MV-4-11 (cell line): Measurements from ENCODE around the gene GABRA4.

ENCODE experiments used
- DNase-seq: peaks from one replicate; lab custom pipeline; 2025; lab: John Stamatoyannopoulos, UW

Gene GABRA4

DNA sequence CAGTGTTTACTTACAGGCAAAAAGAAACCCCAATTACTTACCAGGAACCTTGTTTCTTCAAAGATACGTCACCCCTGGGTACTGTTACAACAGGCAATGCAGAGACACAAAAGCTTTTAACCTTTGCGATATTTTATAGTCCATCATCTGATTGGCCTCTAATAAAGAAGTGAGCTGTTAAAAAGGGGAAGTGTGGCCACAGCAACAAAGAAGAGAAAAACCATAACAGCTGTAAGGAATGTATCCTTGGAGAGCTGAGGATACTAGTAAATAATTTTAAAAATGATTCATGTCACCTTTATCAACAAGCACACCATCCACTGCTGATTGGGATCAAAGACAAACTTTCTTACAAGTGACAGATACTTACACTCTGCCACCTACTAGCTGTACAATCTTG is 14.1 kb downstream of the GABRA4 start:
- DNase-seq = peak; percentile 76

DNA sequence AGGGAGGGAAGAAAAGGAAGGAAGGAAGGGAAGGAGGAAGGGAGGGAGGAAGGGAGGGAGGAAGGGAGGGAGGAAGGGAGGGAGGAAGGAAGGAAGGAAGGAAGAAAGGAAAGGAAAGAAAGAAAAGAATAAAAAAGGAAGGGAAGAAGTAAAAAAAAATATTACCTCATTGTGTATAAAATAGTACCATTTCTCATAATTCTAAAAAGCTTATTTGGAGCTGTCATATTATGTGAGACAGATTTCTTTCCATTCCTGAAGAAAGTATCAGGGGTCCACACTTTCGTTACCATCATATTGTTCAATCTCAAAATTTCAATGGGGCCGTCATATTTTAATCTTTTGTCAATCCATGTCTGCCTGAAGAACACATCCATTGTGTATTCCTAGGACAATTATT is 16.1 kb downstream of the GABRA4 start:
- DNase-seq = no peak

DNA sequence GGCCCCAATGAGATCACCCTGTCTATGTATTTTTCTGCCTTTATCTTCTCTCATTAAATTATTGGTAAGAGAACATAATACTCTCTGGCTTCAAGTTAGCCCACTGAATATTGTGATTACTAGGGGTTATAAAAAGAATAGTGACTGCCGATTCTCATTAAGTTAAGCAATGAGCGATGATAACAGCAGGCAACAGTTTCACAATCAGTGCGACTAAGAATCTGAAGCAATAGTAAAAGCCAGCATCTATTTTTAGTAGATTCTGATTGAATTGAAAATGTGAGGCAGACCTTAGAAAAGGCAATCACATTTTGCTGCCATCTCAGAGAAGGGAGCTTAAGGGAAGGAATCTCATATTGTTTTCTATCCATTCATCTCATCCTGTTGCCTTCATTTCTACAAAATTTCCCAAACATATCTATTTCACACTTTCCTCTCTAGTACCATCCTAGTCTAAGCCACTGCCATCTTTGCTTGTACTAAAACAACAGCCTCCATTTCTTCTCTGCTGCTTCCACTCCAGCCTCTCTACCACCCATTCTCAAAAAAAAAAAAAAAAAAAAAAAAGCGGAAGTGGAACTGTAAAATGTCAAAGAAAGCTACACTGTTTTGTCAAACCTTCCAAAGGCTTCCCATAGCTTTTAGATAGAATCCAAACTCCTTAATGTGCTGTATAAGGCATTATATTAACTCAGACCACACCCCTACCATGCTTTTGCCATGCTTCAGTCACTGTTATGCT is 17.4 kb downstream of the GABRA4 start:
- DNase-seq = peak; percentile 82

DNA sequence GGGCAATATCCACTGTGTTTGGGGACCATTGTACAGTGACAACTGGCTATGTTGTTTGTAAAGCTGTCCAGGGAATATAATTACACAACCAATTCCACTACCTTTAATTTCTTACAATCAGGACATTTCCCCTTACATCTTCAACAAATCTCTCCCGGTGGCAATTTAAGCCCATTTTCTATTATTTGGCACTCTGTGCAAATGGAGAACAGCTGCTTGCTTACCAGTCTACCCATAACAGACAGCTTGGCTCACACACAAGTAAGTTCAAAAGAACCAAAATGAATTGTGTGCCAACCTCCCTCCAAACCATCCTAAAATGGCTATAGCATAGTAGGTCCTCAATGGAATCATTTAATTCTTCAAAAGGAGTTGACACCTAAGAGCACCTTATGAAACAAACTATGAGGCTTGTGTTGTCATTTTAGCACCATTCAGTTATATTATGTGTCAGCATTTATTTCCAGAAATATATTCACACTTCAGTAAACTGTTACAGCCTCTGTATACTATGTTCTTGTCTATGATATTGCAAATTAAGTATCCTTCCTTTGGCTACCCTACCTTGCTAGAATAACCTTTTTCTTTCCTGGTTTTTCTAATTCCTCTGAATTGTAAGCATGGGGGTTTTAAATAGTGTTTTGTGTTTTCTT is 18.4 kb downstream of the GABRA4 start:
- no peak for DNase-seq

DNA sequence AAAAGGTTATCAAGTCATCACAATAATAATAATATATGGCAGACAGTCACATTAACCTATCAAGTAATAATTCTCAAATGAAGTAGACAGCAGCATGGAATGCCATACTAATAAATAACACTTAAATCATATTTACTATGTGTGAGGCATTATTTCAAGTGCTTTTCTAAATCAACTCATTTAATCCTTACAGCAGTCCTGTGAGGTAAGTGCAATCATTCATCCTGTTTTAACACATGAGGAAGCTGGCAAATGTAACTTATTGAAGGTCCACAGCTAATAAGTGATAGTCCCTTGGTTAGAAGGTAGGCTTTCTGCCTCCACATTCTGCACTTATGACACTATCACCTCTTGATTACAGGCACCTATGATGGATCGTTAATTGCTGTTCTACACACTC is 24.5 kb downstream of the GABRA4 start:
- no peak for DNase-seq

DNA sequence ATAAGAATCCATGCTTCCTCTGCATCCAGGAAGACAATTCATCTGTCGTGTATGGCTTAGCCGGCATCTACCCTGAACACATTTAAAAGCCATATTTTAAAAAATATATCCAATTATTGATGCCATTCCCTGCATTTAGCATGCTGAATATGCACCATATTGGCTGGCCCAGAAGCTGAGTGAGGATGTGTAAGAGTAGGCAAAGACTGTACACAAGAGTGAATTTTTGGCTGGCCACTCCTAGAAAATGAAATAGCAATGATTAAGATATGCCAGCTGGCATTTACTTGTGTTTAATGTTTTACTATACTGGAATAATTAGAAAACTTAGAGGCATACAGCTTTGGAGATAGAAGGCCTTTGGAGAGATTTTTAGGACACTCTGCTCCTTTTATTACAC is 25.8 kb downstream of the GABRA4 start:
- no peak for DNase-seq

DNA sequence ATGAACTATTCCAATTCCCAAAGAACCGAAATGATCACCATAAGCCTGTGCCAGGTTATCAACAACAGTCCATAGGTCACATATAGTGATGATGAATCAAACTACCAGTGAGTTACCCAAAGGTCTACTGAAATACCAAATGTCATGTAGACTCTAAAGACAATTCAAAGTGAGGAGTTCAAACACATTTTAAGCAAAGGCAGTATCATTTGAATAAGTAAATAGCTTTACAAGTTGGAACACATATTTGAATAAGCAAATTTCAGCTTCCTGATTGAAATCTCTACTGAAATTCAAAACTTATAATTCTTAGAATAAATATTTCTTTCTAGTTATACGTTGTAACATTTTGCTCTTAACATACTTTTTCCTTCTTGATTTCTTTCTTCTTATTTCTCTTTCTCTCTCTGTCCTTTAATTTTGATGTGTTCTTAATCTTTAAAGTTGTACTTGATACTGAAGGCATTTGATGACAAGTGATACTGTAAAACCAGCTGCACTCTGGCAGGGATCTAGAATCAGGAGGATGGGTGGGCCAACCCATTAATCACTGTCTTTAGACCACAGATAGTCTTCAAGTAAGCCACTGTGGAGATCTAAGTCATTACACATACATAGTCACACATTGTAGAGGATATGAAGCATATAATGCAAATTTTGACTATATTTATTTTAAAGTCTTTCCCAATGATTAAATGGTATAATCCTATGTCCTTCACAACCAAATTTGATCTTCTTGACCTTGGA is 34.5 kb downstream of the GABRA4 start:
- no peak for DNase-seq

DNA sequence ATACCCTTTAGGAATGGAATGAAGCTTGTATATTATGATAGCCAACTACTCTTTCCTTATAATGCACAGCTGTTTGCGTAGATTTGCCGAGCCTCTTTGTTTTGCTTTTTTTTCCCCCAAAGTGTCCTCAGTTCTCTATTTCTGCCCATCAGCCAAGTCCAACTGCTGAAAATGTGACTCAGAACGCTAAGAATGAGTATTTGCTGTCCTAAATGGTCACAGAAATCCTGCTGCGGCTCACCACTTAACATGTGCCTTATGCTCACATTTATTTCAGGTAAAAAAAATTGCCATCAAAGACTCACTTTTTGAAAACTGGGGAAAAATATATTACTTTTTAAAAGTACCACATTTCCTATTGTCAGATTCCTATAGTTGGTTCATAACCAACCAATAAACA is 36.9 kb downstream of the GABRA4 start:
- no peak for DNase-seq

DNA sequence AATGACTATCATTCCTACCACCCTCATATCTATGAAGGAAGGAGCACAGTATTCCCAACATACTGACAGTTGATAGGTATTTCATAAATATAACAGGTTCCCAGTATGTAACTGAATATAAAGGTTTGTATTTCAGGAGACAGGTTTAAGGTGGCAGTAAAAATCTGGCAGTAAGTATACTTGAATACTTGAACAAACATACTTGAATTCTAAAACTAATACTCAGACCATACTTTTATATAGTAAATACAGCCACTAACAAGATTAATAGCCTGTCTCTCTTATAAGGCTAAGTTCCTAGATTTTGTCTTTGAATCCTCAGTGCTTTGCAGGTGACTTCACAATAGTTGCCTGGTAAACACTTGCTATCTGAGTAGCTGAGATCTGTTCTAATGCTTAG is 37.8 kb downstream of the GABRA4 start:
- no peak for DNase-seq

DNA sequence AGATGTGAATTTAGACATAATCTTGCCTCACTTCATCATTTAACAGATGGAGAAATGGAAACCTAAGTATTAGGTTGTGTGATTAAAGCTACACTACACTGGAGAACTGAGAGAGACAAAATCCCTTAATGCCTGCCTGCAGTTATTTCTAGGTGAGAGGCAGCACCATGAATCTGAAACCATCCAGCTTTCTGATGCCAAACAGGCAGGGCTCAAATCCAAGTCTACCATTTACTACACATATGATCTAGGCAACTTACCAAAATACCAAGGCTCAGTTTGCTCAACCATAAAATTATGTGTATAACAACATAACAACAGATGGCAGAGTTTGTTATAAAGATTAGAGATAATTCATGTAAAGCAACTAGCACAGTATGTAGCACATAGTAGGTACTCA is 38.7 kb downstream of the GABRA4 start:
- no peak for DNase-seq

DNA sequence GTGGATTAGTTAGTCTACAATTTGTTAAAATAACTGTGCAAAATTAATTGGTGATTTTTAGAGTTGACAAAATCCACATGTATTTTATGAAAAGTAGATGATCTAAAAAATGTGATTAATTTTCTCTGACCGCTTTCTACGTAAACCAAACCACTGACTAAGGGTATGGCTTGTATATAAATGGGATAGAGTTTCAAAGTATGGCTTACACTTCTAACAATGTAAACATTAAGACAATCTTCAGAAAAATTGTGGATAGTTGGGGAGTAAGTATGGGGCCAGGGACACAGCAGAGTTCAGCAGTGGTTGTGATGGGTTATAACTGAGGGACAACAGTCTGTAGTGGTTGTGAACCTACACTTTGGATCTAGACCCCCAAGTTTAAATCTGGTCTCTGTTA is 39.8 kb downstream of the GABRA4 start:
- no peak for DNase-seq

DNA sequence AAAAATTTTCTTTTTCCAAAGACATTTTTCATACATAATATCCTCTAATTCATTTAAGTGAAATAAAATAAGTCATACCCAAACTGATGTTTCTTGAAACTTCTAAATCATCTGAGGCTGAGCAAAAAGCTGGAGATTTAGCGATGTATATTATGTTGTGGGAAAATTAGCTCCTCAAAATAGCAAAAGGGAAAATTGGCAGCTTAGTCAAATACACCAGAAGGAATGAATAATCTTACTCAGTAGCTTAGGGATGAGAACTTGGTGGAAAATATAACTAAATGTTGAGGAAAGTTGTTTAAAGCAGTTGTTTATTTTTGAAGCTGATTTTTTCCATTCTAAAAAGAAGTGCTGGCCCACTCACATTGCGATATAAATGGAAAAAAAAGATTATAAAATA is 40.9 kb downstream of the GABRA4 start:
- no peak for DNase-seq

DNA sequence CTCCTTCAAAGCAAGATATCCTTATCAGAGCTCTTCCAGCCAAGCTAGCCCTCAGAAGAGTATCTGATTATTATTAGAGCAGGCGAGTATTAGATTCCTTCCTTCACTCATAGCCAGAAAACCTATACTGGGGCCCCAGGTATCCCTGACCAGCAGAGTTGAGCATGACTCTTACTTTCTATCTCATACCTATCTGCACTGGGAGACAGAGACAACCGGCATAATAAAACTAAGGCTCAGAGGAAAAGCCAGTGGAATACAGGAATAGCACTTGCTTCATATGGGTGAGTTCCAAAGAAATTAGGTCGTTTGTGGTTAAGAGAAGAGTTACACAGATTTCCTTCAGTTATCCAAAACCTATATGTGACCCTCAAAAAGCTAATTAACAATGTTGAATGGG is 42.6 kb downstream of the GABRA4 start:
- DNase-seq = no peak

DNA sequence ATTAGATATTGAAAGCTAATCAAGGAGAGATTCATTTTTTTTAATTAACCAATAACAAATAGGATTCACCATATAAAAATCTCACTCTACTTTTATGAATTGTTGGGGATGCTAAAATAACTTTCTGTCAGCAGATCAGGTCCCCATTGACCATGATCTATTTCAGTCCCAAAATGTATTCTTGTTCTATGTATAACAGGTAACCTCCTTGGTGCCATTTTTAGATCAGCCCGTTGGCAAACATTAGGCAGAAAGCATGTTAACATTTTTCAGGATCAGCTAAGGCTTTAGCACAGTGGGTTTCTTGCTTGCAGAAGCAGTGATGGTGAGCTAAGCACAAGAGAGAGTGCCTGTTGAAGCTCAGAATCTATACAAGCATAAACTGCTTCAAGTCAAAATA is 43.6 kb downstream of the GABRA4 start:
- DNase-seq = no peak

DNA sequence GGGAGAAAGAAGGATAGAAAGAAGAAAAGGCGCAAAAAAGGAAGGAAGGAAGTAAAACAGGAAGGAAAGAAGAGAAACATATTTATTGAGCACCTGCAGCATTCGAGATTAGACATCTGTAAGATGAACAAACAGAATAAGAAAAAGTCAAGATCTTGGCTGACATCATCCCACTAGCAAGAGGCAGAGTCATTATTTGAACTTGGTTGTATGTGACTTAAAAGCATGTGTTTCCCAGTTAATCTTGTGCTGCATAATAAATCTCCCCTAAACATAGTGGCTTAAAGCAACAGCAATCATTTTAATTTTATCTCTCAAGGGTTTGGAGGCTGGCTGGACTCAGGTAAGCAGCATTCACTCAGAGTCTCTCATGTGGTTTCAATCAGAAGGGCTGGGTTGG is 45.8 kb downstream of the GABRA4 start:
- no peak for DNase-seq

DNA sequence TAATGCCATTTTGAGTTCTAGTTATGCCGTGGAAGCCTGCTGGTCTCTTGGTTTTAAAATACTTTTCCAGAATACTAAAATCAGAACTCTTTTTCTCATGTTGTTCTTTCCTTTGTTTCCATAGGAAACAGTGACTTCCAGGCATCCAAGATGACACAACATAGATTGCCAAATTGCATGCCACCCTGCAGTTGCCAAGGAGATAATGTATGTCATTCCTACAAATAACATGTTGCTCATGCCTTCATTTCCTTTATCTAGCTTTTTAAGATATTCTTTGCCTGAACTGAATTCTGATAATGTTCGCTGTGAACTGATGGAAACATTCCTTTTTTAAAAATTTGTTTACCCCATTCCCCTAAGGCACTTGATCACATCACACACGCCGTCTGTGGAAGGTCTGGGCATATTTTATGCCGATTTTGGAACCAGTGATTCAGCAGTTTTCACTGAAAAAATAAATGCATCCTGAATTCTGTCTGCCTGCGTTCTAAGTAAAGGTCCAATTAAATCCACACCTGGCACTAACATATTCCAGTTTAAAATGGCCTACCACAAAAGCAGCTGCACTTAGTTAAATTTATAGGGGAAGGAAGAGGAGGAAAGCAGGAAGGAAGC is 46.4 kb downstream of the GABRA4 start:
- no peak for DNase-seq

DNA sequence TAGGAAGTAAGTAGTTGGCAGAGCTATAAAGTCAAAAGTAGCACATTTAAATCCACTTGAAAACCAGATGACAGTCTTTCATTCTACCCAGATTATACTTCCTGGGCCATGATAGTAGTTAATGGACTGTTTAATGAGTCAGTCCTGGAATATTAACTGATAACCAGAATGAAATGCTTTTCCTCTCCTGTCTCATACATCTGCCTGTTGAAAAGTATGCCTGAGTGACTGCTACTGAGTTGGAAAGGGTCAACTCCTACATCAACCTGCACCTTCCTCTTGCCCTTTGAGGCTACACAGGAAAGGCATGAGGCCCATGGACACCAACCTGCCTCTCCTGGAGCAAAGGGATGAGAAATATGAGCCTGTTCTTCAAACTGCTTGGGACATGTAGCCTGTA is 48.3 kb downstream of the GABRA4 start:
- no peak for DNase-seq

DNA sequence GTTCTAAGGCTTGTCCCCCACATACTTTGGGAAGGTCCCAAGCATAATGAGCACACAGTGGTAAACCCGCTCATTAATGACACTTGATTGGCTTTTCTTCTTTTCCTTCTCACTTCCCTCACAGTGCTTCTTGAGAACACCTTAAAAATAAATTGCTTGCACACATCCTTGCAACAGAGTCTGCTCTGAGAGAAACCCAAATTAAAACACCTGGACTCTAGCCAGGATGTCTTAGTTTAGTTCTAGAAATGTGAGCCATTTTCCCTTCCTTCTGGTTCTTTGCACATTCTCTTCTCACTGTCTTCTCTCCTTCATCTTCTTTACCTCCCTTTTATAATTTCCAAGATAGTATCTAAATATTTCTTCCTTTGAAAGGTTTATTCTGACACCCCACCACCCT is 49.0 kb downstream of the GABRA4 start:
- DNase-seq = no peak

DNA sequence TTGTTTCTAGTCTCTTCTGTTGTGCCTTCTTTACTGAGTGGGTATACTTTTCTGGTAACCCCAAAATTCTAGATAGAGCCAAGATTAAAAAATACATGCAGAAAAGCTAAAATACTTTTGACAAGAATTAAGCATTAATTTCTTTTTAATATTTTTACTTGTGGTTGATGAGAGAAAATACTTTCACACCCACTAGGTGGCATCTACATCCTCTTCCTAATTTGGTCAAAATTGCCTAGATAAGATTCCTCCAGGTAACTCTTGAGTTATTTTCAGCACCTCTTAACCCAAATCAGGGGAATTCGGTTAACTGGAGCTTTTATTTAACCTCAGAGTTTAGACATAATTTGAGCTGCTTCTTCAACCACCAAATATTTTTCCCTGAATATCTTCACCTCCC is 55.9 kb downstream of the GABRA4 start:
- DNase-seq = peak; percentile 5

DNA sequence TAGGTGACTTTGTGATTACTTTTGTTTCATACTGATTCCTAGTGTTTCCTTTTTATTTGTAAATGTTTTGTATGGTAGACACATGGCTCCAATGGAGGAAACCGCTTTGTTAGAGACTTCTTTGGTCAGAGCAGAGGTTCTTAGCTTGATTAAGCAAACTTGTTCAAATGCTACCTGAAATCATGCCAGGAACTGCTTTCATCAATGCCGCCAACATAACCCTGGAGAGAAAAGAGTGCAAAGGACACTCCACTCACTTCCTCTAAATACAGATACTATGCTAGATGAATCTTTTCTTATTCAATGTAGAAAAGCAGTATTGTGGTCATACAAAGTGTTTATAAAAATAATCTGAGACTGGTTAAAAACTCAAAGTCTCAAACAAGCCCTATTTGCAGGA is 58.7 kb downstream of the GABRA4 start:
- peak; percentile 17 for DNase-seq

DNA sequence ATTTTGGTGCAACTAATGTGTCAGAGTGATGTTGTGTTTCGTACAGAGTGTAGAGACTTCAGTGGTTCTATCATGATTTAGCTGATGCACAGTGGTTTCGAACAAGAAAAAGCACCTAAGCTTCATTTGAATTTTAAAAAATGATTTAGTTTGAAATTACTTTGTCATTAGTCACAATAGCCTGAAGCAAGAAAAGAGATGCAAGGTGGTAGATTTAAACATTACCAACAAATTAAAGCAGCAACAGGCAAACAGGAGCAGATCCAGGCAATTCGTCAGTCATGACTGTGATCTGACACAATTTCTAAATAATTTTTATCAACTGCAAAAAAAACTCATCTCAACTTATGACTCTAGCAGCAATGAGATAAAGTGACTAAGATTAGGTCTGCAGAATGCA is 59.7 kb downstream of the GABRA4 start:
- no peak for DNase-seq

DNA sequence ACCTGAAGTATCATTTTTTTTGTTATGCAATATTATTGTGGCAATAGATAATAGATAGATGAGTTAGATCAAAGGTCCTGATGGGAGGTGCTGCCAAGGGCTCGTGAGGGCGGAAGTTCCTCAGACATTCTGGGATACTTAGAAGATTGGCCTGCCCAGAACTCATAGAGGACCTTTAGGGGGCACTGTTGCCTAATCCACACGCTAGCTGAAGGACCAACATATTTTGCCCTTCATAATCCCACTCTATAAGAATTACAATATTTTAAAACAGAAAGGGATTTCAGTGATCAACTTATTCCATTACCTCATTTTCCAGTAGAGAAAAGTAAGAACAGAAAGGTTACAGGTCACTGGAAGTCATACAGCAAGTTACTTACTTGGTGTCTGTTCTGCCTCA is 61.4 kb downstream of the GABRA4 start:
- peak; percentile 52 for DNase-seq

DNA sequence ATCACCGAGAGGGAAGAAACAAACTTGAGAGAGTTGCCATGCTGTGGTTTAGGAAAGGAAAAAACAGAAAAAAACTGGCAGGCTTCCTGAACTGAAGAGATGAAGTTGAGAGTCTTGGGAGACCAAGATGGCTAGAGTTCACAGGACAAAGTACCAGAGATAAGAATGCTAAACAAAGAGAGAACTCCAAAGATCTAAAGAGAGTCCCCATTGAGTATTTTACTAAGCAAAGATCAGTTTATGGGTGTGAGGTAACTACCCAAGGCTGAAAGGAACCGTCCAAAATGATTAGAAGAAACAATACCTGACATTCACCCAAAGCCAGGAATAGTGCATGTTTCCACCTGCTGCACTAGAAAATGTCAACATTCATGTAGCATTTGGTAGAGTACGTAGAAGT is 62.5 kb downstream of the GABRA4 start:
- DNase-seq = no peak
